HTR-8/SVneo (cell line): ENCODE data around the gene S100G.
"Not testable (repeated sequence)": the region's sequence is repeated elsewhere in the genome, so short reads cannot be mapped to it uniquely, and the experiment has no call there.

Experiments used
- DNase-seq: peaks from one replicate; pipeline ENCODE4 v3.0.0; 2011; ENCODE audit warnings: low spot score, mixed read lengths; ENCODE audit not compliant: insufficient read length
- FAIRE-seq: peaks from 2 replicates; lab custom pipeline; 2011; peaks lifted over from hg19 to GRCh38; lab: Jason Lieb, UNC

Gene S100G, protein sequence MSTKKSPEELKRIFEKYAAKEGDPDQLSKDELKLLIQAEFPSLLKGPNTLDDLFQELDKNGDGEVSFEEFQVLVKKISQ

GRCh38 chrX:16649858-16650257 is at the start of gene S100G:
Gene S100G, plus strand, starts transcription at chrX:16650158. Its CDS starts 849 bp downstream, at chrX:16651007.
- no peak for DNase-seq
- FAIRE-seq: no peak

- no peak for DNase-seq
- no peak for FAIRE-seq
These were observed 48.1 kb upstream of the S100G start for GRCh38 chrX:16601885-16602284.

DNA sequence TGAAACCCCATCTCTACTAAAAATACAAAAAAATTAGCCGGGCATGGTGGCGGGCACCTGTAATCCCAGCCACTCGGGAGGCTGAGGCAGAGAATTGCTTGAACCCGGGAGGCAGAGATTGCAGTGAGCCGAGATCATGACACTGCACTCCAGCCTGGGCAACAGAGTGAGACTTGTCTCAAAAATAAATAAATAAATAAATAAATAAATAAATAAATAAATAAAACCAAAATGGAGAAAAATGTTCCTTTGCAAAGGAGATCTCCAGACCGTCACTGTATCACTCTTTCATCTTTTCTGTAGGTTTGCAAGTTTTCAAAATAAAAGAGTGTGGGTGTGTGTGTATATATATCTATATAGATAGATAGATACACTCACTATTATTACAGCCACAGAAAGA is 46.7 kb upstream of the S100G start:
- not testable (repeated sequence) for DNase-seq, FAIRE-seq

- no peak for FAIRE-seq
- DNase-seq: no peak
These were observed 46.1 kb upstream of the S100G start for GRCh38 chrX:16603822-16604221.

- FAIRE-seq (no peak), DNase-seq (no peak)
These were observed 45.6 kb upstream of the S100G start for GRCh38 chrX:16604337-16604736.

GRCh38 chrX:16606142-16606720 is 43.7 kb upstream of the S100G start:
- no peak for FAIRE-seq
- no peak for DNase-seq

DNA sequence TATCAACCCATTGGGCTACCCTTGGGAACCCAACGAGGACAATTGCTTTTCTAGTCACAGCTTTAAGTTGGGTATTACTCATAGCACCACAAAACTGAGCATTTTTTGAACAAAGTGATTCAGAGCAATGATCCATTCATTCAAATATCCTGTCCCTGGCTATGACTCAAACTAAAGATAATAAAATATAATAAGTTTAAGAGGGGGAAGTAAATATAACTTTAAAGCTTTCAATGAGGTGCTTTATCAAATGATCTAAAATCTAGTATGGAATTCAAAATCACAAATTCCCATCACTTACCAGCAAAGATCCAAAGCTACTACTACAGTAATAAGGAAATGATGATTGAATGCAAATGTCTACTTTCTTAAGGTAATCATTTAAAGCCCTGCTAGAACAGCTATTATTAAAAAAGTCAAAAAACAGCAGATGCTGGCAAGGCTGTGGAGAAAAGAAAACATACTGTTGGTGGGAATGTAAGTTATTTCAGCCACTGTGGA is 39.8 kb upstream of the S100G start:
- FAIRE-seq (no peak), DNase-seq (no peak)

- FAIRE-seq, DNase-seq: not testable (repeated sequence)
These were observed 39.3 kb upstream of the S100G start for GRCh38 chrX:16610654-16611053.

DNA sequence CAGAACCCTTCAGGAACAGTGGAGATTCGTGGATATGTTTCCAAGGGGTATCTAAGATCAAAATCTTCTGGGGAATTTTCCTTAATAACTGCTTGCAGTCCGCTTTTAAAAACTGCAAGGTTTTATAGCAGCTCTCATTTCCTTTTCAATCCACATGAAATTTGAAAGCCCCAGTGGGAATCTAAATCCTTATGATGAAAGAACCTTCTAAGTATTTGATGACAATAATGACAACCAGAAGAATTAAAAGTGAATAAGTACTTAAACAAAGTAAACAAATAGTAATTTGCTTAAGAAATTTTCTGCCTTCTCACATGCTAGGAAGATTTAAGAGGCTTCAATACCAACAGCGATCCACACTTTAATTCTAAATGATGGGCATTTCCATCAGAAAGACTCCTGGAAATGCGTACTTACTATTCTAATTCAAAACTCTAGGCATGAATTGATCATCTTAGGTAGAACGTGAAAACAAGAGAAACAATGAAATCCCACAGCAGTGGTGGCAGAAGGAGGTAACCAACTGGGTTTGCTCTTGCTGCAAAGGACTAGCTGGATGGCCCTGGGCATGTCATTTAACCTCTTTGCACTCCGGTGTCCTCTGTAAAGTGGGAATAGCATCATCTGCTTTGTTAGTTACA is 37.6 kb upstream of the S100G start:
- DNase-seq (no peak), FAIRE-seq (no peak)

GRCh38 chrX:16617382-16617781 is 32.6 kb upstream of the S100G start:
- FAIRE-seq: no peak
- DNase-seq: no peak

DNA sequence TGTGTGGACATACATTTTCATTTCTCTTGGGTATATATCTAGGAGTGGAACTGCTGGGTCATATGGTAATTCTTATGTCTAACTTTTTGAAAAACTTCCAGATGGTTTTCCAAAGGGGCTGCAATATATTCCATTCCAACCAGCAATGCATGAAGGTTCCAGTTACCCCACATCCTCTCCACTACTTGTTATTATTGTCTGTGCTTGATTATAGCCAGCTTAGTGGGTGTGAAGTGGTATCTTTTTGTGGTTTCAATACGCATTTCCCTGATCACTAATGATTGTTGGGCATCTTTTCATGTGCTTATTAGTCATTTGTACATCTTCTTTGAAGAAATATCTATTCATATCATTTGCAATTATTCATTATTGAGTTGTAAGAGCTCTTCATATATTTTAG is 31.5 kb upstream of the S100G start:
- FAIRE-seq (no peak), DNase-seq (no peak)

DNA sequence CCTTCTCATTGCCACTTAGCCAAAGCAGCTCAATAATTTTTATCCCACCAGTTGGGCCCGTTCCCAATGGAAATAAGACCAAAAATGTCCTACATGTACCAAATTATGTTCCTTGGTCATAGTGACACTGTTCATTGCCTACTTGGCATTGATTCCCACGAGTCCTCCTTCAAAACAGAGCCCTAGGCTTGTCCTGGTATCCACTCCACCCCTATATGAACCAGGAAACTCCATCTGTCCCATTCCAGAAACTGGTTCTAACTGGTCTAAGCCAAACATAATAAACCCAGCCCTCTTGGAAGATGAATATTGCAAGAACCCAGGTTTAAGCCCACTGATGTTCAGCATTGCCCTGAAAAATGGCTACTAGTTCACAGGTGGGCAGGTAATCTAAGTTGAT is 30.9 kb upstream of the S100G start:
- no peak for DNase-seq
- FAIRE-seq: no peak

- FAIRE-seq, DNase-seq: not testable (repeated sequence)
These were observed 21.4 kb upstream of the S100G start for GRCh38 chrX:16628511-16628910.

DNA sequence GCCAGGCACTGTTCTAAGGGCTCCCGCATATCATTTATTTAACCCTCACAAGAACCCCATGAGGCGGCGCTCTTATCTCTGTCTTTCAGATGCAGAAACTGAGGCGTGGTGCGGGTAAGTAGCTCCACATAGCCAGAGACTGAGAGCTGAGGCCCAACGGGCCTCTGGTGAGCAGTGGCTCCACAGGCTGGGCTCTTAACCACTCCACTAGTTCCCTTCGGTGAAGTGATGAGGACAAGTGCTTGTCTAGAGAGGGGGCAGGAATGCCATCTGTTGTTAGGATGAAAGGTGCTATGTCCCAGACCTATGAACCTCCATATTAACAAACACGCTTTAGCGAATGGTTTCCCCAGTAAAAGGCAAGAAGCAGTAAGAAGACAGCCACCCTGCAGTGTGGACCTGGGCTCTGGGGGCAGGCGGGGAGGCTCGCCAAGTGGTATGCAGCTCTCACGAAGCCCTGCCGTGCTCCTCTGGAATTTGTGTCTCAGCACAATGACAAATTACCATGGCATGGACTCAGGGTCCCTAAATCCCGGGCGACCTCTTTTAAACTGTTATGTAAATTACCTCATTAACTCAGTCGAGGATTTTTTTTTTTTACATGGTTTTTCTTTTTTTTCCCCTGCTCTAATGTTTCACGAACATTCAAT is 20.9 kb upstream of the S100G start:
- DNase-seq (no peak), FAIRE-seq (no peak)

- no peak for FAIRE-seq
- no peak for DNase-seq
These were observed 20.0 kb upstream of the S100G start for GRCh38 chrX:16629909-16630308.

DNA sequence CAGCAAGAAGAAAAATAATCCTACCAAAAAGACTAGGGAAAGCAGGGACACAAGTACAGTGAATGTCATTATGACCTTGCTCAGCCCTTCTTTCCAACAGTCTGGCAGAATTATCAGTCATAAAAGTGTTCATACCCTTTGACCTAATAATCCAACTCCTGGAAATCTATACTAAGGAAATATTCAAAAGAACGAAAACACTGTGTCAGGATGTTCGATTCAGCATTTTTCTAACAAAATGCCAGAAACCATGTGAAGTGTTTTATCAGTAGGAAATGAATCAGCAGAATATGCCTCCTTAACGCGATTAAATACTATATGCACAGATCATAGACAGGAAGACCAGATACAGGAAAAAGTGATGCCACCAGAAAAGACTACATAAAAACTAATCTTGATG is 16.2 kb upstream of the S100G start:
- DNase-seq (no peak), FAIRE-seq (no peak)

DNA sequence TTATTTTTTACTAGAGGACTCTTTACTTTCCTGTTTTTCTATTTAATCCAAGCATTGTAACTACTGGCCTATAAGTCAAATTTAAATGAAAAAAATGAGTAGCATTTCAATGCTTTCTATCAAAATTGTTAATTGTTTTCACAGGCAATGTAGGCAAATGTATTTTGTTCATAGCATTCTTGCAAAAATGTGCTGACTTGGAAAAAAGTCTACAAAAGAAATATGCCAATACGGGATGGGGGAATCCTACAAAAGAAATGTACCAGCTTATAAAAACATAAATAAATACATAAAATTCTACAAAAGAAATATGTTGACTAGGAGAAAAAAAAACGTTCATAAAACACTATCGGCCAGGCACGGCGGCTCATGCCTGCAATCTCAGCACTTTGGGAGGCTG is 14.9 kb upstream of the S100G start:
- FAIRE-seq (no peak), DNase-seq (no peak)

- no peak for FAIRE-seq
- no peak for DNase-seq
These were observed 14.4 kb upstream of the S100G start for GRCh38 chrX:16635596-16635995.

- DNase-seq (no peak), FAIRE-seq (no peak)
These were observed 11.4 kb upstream of the S100G start for GRCh38 chrX:16638533-16638932.

GRCh38 chrX:16639966-16640365 is 10.0 kb upstream of the S100G start:
- no peak for DNase-seq

GRCh38 chrX:16640823-16641222 is 9.1 kb upstream of the S100G start:
- no peak for FAIRE-seq
- no peak for DNase-seq

More at GRCh38 chrX:16639966-16640365, 10.0 kb upstream of the S100G start:
- FAIRE-seq: no peak
